Fibroblast of lung (primary cell): Measurements from ENCODE around the gene ARFGAP3. TPM values are rescaled to one million over a fixed set of nuclear protein-coding genes. Genes with fewer than 3 reads are reported as not detected.

Experiments used
- DNase-seq, 2 donors: peaks; one replicate each; pipeline versions ENCODE4 v3.0.0 to v3.0.0-alpha.2; 2010; ENCODE audit warnings: low read depth in 2 of 2
- H2AFZ ChIP-seq: 2 replicates; pipeline ENCODE4 v1.5.1; 2012; ENCODE audit warnings: low read length, control low read depth, inconsistent platforms
- H3K27ac ChIP-seq: 2 replicates; pipeline ENCODE4 v1.5.1; 2011; ENCODE audit warnings: low read length, control low read depth; ENCODE audit not compliant: insufficient read depth
- H3K27me3 ChIP-seq: 2 replicates; pipeline ENCODE4 v1.5.1; 2011; ENCODE audit warnings: mild to moderate bottlenecking, low read length; ENCODE audit not compliant: control insufficient read depth, insufficient read depth
- H3K36me3 ChIP-seq: 2 replicates; pipeline ENCODE4 v1.5.1; 2011; ENCODE audit warnings: low read length; ENCODE audit not compliant: control insufficient read depth, insufficient read depth
- H3K4me1 ChIP-seq: 2 replicates; pipeline ENCODE4 v1.5.1; 2011; ENCODE audit warnings: low read length; ENCODE audit not compliant: control insufficient read depth, insufficient read depth; ENCODE audit errors: extremely low read depth
- H3K4me2 ChIP-seq: 2 replicates; pipeline ENCODE4 v1.5.1; 2011; ENCODE audit warnings: low read length, control low read depth; ENCODE audit not compliant: insufficient read depth; ENCODE audit errors: extremely low read depth
- H3K4me3 ChIP-seq, 4 experiments: fragments of 200-600 bp in 1 of 4; sonication (generic) in 1 of 4; replicated peaks in 1 of 4; 2 replicates each; pipeline ENCODE4 v1.5.1; 2011 to 2016; ENCODE audit warnings: low read length in 4 of 4, low read depth in 3 of 4, mild to moderate bottlenecking in 3 of 4, control low read depth in 2 of 4, inconsistent platforms in 1 of 4, mixed read lengths in 1 of 4; ENCODE audit not compliant: insufficient read depth in 1 of 4; ENCODE audit errors: control extremely low read depth in 1 of 4
- H3K79me2 ChIP-seq: 2 replicates; pipeline ENCODE4 v1.5.1; 2012; ENCODE audit warnings: mild to moderate bottlenecking, low read length, inconsistent platforms; ENCODE audit not compliant: control insufficient read depth, insufficient read depth
- H3K9ac ChIP-seq: 2 replicates; pipeline ENCODE4 v1.5.1; 2011; ENCODE audit warnings: mild to moderate bottlenecking, low read length, control low read depth; ENCODE audit not compliant: insufficient read depth
- H3K9me3 ChIP-seq: 2 replicates; pipeline ENCODE4 v1.5.1; 2012; ENCODE audit warnings: low read depth, low read length; ENCODE audit not compliant: control insufficient read depth, insufficient read depth
- H4K20me1 ChIP-seq: 2 replicates; pipeline ENCODE4 v1.5.1; 2011; ENCODE audit warnings: low read length; ENCODE audit not compliant: control insufficient read depth, insufficient read depth; ENCODE audit errors: extremely low read depth
- EZH2 ChIP-seq: IDR thresholded peaks from 2 replicates; pipeline ENCODE4 v1.5.1; 2012; ENCODE audit warnings: low read length, control low read depth, mild to moderate bottlenecking; ENCODE audit errors: missing control alignments
- polyA plus RNA-seq, 2 donors: library from polyadenylated mRNA; depleted of rRNA in 1 of 2; stranded (reverse) in 1 of 2; unstranded in 1 of 2; fragments of >200 nt; gene quantifications; 2 replicates each; pipeline ENCODE4 v1.2.1, GENCODE V29; 2011 to 2012; ENCODE audit warnings: missing spikeins in 1 of 2
- total RNA-seq: library from RNA; depleted of rRNA; stranded (reverse); fragments of >200 nt; gene quantifications from 2 replicates; pipeline ENCODE4 v1.2.1, GENCODE V29; 2014
- TF ChIP-seq, protein P1 (sequence below), 2 donors: IDR thresholded peaks in 1 of 2; conservative IDR thresholded peaks in 1 of 2; 1 replicate in 1 of 2; 2 replicates in 1 of 2; pipeline ENCODE4 v1.5.1; 2011 to 2012; ENCODE audit warnings: low read length in 2 of 2, control low read depth in 1 of 2, inconsistent platforms in 1 of 2, low read depth in 1 of 2, mild to moderate bottlenecking in 1 of 2

The ARFGAP3 gene
- total and polyA plus RNA-seq, 2 donors (not counting 1 experiment from before 2014, with no cell fraction given), result 62.1 to 74.1 TPM

GRCh38 chr22:42780070-42780540 is 77.0 kb downstream of the ARFGAP3 start:
- no peaks in the 10 kb centered on the region for H3K36me3 ChIP-seq
- no peaks in the 10 kb centered on the region for H3K9me3 ChIP-seq
- no peaks in the 10 kb centered on the region for H4K20me1 ChIP-seq
- no peak overlapping the region for H3K4me2 ChIP-seq
- no peak overlapping the region for H3K4me3 ChIP-seq
- no peak for TF ChIP-seq EZH2
- TF ChIP-seq, protein P1, sequence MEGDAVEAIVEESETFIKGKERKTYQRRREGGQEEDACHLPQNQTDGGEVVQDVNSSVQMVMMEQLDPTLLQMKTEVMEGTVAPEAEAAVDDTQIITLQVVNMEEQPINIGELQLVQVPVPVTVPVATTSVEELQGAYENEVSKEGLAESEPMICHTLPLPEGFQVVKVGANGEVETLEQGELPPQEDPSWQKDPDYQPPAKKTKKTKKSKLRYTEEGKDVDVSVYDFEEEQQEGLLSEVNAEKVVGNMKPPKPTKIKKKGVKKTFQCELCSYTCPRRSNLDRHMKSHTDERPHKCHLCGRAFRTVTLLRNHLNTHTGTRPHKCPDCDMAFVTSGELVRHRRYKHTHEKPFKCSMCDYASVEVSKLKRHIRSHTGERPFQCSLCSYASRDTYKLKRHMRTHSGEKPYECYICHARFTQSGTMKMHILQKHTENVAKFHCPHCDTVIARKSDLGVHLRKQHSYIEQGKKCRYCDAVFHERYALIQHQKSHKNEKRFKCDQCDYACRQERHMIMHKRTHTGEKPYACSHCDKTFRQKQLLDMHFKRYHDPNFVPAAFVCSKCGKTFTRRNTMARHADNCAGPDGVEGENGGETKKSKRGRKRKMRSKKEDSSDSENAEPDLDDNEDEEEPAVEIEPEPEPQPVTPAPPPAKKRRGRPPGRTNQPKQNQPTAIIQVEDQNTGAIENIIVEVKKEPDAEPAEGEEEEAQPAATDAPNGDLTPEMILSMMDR (conservative IDR thresholded peaks at IDR 0.05 in 1 of 2, IDR thresholded peaks at IDR 0.05 in 1 of 2; ENCODE audit: low read depth in 1 of 2, low read length in 2 of 2), result peak; percentile 79 to 95
- H3K27me3 ChIP-seq, result no peaks in the 10 kb centered on the region
- no peak overlapping the region for H3K9ac ChIP-seq
- no peaks in the 10 kb centered on the region for H3K79me2 ChIP-seq
- peak overlapping the region; percentile 69 for H2AFZ ChIP-seq
- DNase-seq, result peak; percentile 91 to 98
- no peaks in the 10 kb centered on the region for H3K4me1 ChIP-seq
- H3K27ac ChIP-seq, result no peak overlapping the region

DNA sequence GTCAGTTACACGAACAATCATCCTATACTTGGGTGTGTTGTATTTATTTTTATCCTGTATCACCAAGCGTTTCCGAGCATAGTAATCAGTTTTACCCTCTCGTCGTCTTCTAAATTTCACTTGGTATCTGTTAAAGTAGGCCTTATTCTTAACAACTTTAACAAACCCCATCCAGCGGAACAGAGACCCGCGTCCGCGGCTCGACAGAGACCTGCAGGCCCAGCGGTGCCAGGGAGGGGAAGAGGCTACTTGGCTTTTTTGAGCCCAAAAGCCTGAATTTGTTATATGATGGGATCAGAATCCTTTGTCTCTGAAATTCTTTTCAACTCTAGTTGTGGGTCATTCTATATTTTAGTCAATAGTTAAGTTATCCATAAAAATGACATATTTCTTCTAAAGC is 79.9 kb downstream of the ARFGAP3 start:
- no peaks in the 10 kb centered on the region for H3K9me3 ChIP-seq
- TF ChIP-seq EZH2, result no peak
- TF ChIP-seq, protein P1 (conservative IDR thresholded peaks at IDR 0.05 in 1 of 2, IDR thresholded peaks at IDR 0.05 in 1 of 2; ENCODE audit: low read depth in 1 of 2, low read length in 2 of 2), result no peak
- H3K27ac ChIP-seq, result no peak overlapping the region
- H3K4me1 ChIP-seq, result no peaks in the 10 kb centered on the region
- H3K27me3 ChIP-seq, result no peaks in the 10 kb centered on the region
- no peaks in the 10 kb centered on the region for H4K20me1 ChIP-seq
- no peak overlapping the region for H3K4me3 ChIP-seq
- DNase-seq, result no peak
- no peak overlapping the region for H3K9ac ChIP-seq
- H2AFZ ChIP-seq, result no peak overlapping the region
- H3K36me3 ChIP-seq, result no peaks in the 10 kb centered on the region
- no peak overlapping the region for H3K4me2 ChIP-seq
- no peaks in the 10 kb centered on the region for H3K79me2 ChIP-seq

- Histone ChIP-seq H3K4me2 (no peak overlapping the region), H2AFZ (no peak overlapping the region), H3K4me3 (no peak overlapping the region), H4K20me1 (no peaks in the 10 kb centered on the region), H3K27me3 (no peaks in the 10 kb centered on the region), H3K79me2 (no peaks in the 10 kb centered on the region), H3K9ac (no peak overlapping the region), H3K36me3 (no peaks in the 10 kb centered on the region), H3K27ac (no peak overlapping the region), H3K9me3 (no peaks in the 10 kb centered on the region), H3K4me1 (peaks cover 12% of the 10 kb centered on the region)
- TF ChIP-seq EZH2, result no peak
- TF ChIP-seq, protein P1 (conservative IDR thresholded peaks at IDR 0.05 in 1 of 2, IDR thresholded peaks at IDR 0.05 in 1 of 2; ENCODE audit: low read depth in 1 of 2, low read length in 2 of 2), result no peak
- no peak for DNase-seq
Measured at GRCh38 chr22:42773167-42773566, 83.9 kb downstream of the ARFGAP3 start.
